Psoas muscle (tissue), 8 donors: ENCODE results near the gene ENO2. TPM values are rescaled to one million over a fixed set of nuclear protein-coding genes. Genes with fewer than 3 reads are reported as not detected.

Experiments
- ATAC-seq, 4 donors: fragments of 200-7000 bp; cut with Tn5 transposase; one replicate each; pipeline ENCODE4 v1.9.1; 2020; ENCODE audit warnings: moderate library complexity in 3 of 4, mild to moderate bottlenecking in 2 of 4
- DNase-seq, 2 donors: peaks; one replicate each; pipeline ENCODE4 v3.0.0-alpha.2; 2020
- H3K27ac ChIP-seq: fragments of 200-600 bp; one replicate; pipeline ENCODE4 v1.8.0; 2022
- H3K27me3 ChIP-seq, 3 donors: fragments of 200-600 bp in 1 of 3; one replicate each; pipeline versions ENCODE4 v1.6.1 to v1.8.0; 2013 to 2022; ENCODE audit warnings: low read length in 2 of 3, mild to moderate bottlenecking in 2 of 3, moderate library complexity in 1 of 3; ENCODE audit not compliant: insufficient read depth in 3 of 3
- H3K36me3 ChIP-seq, 2 donors: fragments of 200-600 bp in 1 of 2; one replicate each; pipeline versions ENCODE4 v1.6.1 to v1.8.0; 2013 to 2022; ENCODE audit warnings: low read depth in 1 of 2, mild to moderate bottlenecking in 1 of 2, moderate library complexity in 1 of 2; ENCODE audit not compliant: insufficient read depth in 1 of 2
- H3K4me1 ChIP-seq: fragments of 200-600 bp; one replicate; pipeline ENCODE4 v1.8.0; 2022
- H3K4me3 ChIP-seq: fragments of 200-600 bp; one replicate; pipeline ENCODE4 v1.8.0; 2022; ENCODE audit warnings: mild to moderate bottlenecking
- H3K9me3 ChIP-seq: fragments of 200-600 bp; one replicate; pipeline ENCODE4 v1.8.0; 2022
- CTCF ChIP-seq: fragments of 200-600 bp; IDR thresholded peaks from one replicate; pipeline ENCODE4 v1.8.0; 2022; ENCODE audit warnings: antibody characterized with exemption
- WGBS, 3 donors: extraction: QIAGEN DNeasy Blood & Tissue Kit; methylation state at CpG; one replicate each; pipeline versions ENCODE4 v1.1.6 to v1.1.7; 2013; 5-methylcytosine and 5-hydroxymethylcytosine counted together
- intact Hi-C, 2 donors: fragments of 100-400 bp; cut with DNase I; formaldehyde crosslinking; loops; one replicate each; pipeline versions ENCODE4 v1.11.0 to v1.14.2; 2022
- polyA plus RNA-seq, 3 donors: library from polyadenylated mRNA; stranded (reverse); fragments of 200-250 nt; gene quantifications; one replicate each; pipeline ENCODE4 v1.2.3, GENCODE V29; 2013
- total RNA-seq, 4 donors: library from RNA; stranded (reverse); fragmentation: NEBNext Ultra II Directional in 2 of 4; extraction: Animal tissue kit (Norgen Biotek cat#: 25700) in 2 of 4; gene quantifications; one replicate each; pipeline versions ENCODE4 v1.2.1 to v1.2.4, GENCODE V29; 2021 to 2023
- donor health status: healthy with polysubstance abuse.
- donor health status: DM: no; HTN: no; CAD: no; lungs with moderate emphysema.
- donor health status: Bipolar disorder and iron deficiency.
- donor health status: healthy.
- donor health status: DM: yes; HTN: yes; CAD: no.
- donor health status: DM: no; HTN: no; CAD: no.
- donor health status: DM: no; HTN: no; CAD: no.
- donor health status: DM: yes; HTN: yes; CAD: no.

Gene ENO2
- total and polyA plus RNA-seq, 7 donors = 1.4 to 4.6 (median 2.0) TPM

- no peak for TF ChIP-seq CTCF
- 57 to 60% (median 58%) methylated on average over 20 to 24 of the region's 24 CpGs for WGBS, 3 donors
- peak overlapping the region; percentile 50 for H3K4me3 ChIP-seq
- H3K36me3 ChIP-seq = no peaks in the 10 kb centered on the region
- no peaks in the 10 kb centered on the region for H3K4me1 ChIP-seq
- ATAC-seq (peak; percentile 19 to 30 (median 22)), DNase-seq (peak in 1 of 2 donors; percentile 66)
- intact Hi-C loops = loop anchor here in 1 of 2 donors (5.0 kb wide), 1 partner anchor 79 kb away; no protein-coding TSS in a partner anchor
- no peak overlapping the region for H3K27ac ChIP-seq
- no peaks in the 10 kb centered on the region for H3K9me3 ChIP-seq
- no peaks in the 10 kb centered on the region for H3K27me3 ChIP-seq
These were observed 39.3 kb downstream of the ENO2 start for GRCh38 chr12:6953442-6954315.

- Histone ChIP-seq H3K4me1 (no peaks in the 10 kb centered on the region), H3K27me3 (no peaks in the 10 kb centered on the region), H3K27ac (no peak overlapping the region), H3K4me3 (peak overlapping the region; percentile 4), H3K9me3 (no peaks in the 10 kb centered on the region), H3K36me3 (no peaks in the 10 kb centered on the region)
- no peak for TF ChIP-seq CTCF
- ATAC-seq (no peak), DNase-seq (no peak)
- 87 to 89% (median 88%) methylated on average over 21 of the region's 21 CpGs for WGBS, 3 donors
- intact Hi-C loops = loop anchor here in 1 of 2 donors (5.0 kb wide), 1 partner anchor 78 kb away; no protein-coding TSS in a partner anchor
These were observed 40.1 kb downstream of the ENO2 start for GRCh38 chr12:6954316-6955107.

GRCh38 chr12:6955108-6956020, 41.0 kb downstream of the ENO2 start:
- Histone ChIP-seq H3K27me3 (no peaks in the 10 kb centered on the region), H3K4me1 (no peaks in the 10 kb centered on the region), H3K4me3 (no peak overlapping the region), H3K36me3 (no peaks in the 10 kb centered on the region), H3K27ac (no peak overlapping the region), H3K9me3 (no peaks in the 10 kb centered on the region)
- TF ChIP-seq CTCF = no peak
- DNase-seq (no peak), ATAC-seq (no peak)
- 87 to 91% (median 91%) methylated on average over 21 to 22 of the region's 22 CpGs for WGBS, 3 donors
- intact Hi-C loops = no loop called here

GRCh38 chr12:6956021-6956727, 41.8 kb downstream of the ENO2 start:
- WGBS, 3 donors = 76 to 81% (median 80%) methylated on average over 28 of the region's 28 CpGs
- intact Hi-C loops = no loop called here
- H3K36me3 ChIP-seq = no peaks in the 10 kb centered on the region
- DNase-seq (no peak), ATAC-seq (no peak)
- no peaks in the 10 kb centered on the region for H3K27me3 ChIP-seq
- no peak for TF ChIP-seq CTCF
- H3K27ac ChIP-seq = no peak overlapping the region
- no peak overlapping the region for H3K4me3 ChIP-seq
- peaks cover 4% of the 10 kb centered on the region for H3K4me1 ChIP-seq
- H3K9me3 ChIP-seq = no peaks in the 10 kb centered on the region
